ENCODE measurements around the gene KDM5A.
"Not testable (repeated sequence)": the region's sequence is repeated elsewhere in the genome, so short reads cannot be mapped to it uniquely, and the experiment has no call there.

Gene KDM5A

GRCh38 chr12:331287-331686 is 57.8 kb downstream of the KDM5A start:
- Histone ChIP-seq H3K9me3 (ENCODE audit: control insufficient read depth in 1 of 2, low read length in 2 of 2) (no peaks in the 10 kb centered on the region), H3K4me3 (ENCODE audit: low read depth in 1 of 2, low read length in 2 of 2) (no peak overlapping the region), H3K27me3 (ENCODE audit: low read depth, low read length) (no peaks in the 10 kb centered on the region), H3K27ac (ENCODE audit: low read length) (no peak overlapping the region), H3K36me3 (ENCODE audit: control insufficient read depth in 1 of 2, insufficient read depth in 2 of 2, low read length in 2 of 2) (peaks cover 43% of the 10 kb centered on the region in 2 donors), H3K4me1 (ENCODE audit: control insufficient read depth in 1 of 2, insufficient read depth in 2 of 2, low read length in 2 of 2) (no peaks in the 10 kb centered on the region)

DNA sequence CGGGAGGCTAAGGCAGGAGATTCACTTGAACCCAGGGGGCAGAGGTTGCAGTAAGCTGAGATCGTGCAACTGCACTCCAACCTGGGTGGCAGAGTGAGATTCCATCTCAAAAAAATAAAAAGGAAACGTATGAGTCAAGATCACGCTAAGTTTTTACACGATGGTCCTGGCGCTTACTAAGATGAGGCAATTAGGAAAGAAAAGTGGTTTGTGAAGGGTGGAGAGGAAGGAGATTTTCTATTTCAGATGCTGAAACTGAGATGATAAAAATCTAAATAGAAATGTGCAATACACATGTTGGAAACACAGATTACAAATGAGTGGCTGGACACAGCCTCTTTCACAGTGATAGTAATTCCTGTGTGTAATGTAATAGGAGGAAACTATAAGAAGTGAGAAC is 63.2 kb downstream of the KDM5A start:
- Histone ChIP-seq H3K9me3 (ENCODE audit: control insufficient read depth in 1 of 2, low read length in 2 of 2) (no peaks in the 10 kb centered on the region), H3K4me1 (ENCODE audit: control insufficient read depth in 1 of 2, insufficient read depth in 2 of 2, low read length in 2 of 2) (no peaks in the 10 kb centered on the region), H3K36me3 (ENCODE audit: control insufficient read depth in 1 of 2, insufficient read depth in 2 of 2, low read length in 2 of 2) (peaks cover 39 to 67% of the 10 kb centered on the region in 2 donors), H3K27me3 (ENCODE audit: low read depth, low read length) (no peaks in the 10 kb centered on the region), H3K27ac (ENCODE audit: low read length) (no peak overlapping the region), H3K4me3 (ENCODE audit: low read depth in 1 of 2, low read length in 2 of 2) (no peak overlapping the region)

DNA sequence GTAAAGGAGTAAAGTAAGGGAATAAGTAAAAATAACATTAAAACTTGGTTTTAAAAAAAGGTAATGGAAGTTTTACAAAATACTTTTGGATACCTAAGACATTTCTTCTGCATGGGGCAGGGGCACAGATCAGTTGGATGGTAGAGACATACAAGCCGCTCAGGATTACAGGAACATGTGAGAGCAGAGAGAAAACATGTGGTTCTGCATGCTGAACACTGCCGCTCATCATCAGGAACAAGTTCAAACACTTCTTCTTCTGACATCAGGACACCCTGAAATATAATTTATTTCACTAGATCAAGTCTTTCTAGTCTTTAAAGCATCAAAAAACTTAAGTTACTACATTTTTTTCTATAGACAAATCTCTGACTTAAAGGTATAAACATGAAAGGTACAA is 65.6 kb downstream of the KDM5A start:
- H3K36me3 ChIP-seq (ENCODE audit: control insufficient read depth in 1 of 2, insufficient read depth in 2 of 2, low read length in 2 of 2), result peaks cover 51 to 83% of the 10 kb centered on the region in 2 donors
- H3K4me1 ChIP-seq (ENCODE audit: control insufficient read depth in 1 of 2, insufficient read depth in 2 of 2, low read length in 2 of 2), result no peaks in the 10 kb centered on the region
- H3K4me3 ChIP-seq (ENCODE audit: low read depth in 1 of 2, low read length in 2 of 2), result no peak overlapping the region
- H3K27me3 ChIP-seq (ENCODE audit: low read depth, low read length), result no peaks in the 10 kb centered on the region
- no peak overlapping the region for H3K27ac ChIP-seq (ENCODE audit: low read length)
- no peaks in the 10 kb centered on the region for H3K9me3 ChIP-seq (ENCODE audit: control insufficient read depth in 1 of 2, low read length in 2 of 2)

DNA sequence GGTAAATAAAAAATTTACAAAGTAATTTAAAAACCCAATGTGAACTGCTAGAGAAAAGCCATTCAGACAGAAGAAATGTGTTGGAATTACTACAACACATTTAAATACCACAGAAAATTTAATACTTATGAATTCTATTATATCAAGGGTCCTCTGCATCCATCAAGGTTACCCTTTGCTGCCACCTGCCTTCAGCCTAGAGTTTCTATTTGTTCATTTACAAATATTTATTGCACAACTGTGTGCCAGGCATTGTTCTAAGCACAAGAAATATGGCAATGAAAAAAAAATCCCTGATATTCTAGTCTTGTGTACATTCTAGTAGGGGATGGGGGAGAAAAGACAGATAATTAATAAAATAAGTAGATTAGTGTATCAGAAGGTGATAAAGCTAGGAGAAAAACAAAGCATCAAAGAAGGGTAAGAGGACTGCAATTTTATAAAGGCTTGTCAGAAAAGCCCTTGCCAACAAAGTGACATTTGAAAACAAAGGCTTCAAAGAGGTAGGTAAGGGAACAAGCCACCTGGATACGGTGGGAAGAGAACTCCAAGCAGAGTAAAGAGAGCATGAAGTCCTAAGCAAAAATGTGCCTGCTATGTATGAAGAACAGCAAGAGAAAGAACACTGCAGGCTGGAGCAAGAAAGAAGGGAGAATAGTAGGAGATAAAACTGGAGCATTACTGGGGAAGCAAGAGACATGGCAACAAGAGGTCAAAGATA is 67.4 kb downstream of the KDM5A start:
- Histone ChIP-seq H3K4me3 (ENCODE audit: low read depth in 1 of 2, low read length in 2 of 2) (no peak overlapping the region), H3K4me1 (ENCODE audit: control insufficient read depth in 1 of 2, insufficient read depth in 2 of 2, low read length in 2 of 2) (no peaks in the 10 kb centered on the region), H3K9me3 (ENCODE audit: control insufficient read depth in 1 of 2, low read length in 2 of 2) (no peaks in the 10 kb centered on the region), H3K36me3 (ENCODE audit: control insufficient read depth in 1 of 2, insufficient read depth in 2 of 2, low read length in 2 of 2) (peaks cover 63 to 95% of the 10 kb centered on the region in 2 donors), H3K27me3 (ENCODE audit: low read depth, low read length) (no peaks in the 10 kb centered on the region), H3K27ac (ENCODE audit: low read length) (no peak overlapping the region)

DNA sequence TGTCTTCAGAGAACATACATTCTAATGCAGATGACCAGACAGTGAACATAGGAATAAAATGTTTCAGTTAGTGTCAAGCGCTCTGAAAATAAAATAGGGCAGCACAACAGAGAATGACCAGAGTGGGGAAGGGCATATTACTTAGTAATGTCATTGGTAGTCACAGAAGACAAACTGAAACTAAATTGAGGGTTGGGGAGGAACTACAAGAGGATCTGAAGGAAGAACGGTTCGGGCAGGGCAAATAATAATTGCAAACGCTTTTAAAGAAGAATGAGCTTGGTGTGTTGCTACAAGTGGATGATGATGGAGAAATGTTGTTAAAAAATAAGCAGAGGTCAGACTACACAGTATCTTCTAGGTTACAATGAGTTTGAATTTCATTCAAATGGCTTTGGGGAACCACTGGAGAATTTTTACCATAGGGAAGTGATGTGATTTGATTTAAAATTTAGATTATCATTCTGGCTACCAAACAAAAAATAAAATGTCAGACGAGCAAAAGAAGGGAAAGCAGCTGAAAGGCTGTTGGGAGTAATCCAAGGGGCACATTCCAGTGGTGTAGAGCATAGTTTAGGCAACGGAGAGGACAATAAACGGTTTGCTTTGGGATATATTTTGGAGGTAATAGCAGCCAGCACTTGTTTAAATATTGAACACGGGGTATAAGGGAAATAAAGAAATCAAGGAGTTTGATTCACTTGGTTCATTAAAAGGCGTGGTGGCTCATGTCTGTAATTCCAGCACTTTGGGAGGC is 70.2 kb downstream of the KDM5A start:
- H3K36me3 ChIP-seq (ENCODE audit: control insufficient read depth in 1 of 2, insufficient read depth in 2 of 2, low read length in 2 of 2), result peaks cover 68 to 93% of the 10 kb centered on the region in 2 donors
- H3K4me3 ChIP-seq (ENCODE audit: low read depth in 1 of 2, low read length in 2 of 2), result no peak overlapping the region
- H3K4me1 ChIP-seq (ENCODE audit: control insufficient read depth in 1 of 2, insufficient read depth in 2 of 2, low read length in 2 of 2), result no peaks in the 10 kb centered on the region
- no peak overlapping the region for H3K27ac ChIP-seq (ENCODE audit: low read length)
- H3K9me3 ChIP-seq (ENCODE audit: control insufficient read depth in 1 of 2, low read length in 2 of 2), result no peaks in the 10 kb centered on the region
- no peaks in the 10 kb centered on the region for H3K27me3 ChIP-seq (ENCODE audit: low read depth, low read length)

DNA sequence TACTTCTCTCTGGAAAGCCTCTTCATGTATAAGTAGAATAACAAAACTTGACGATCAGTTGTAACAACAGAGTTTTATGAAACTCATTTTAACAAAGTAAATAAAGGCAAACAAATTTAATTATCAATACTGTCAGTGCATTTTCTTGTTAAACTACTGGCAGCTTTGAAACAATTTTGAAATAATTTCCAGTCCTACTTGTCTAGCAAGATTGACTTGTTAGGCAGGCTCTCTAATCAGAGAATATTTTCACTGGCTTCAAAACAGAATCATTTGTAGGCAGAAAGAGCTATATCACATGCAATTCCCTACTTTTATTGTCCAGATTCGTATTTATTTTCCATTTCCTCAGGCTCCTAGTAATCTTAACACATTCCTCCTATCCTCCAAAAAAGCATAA is 80.6 kb downstream of the KDM5A start:
- Histone ChIP-seq H3K4me3 (ENCODE audit: low read depth in 1 of 2, low read length in 2 of 2) (no peak overlapping the region), H3K9me3 (ENCODE audit: control insufficient read depth in 1 of 2, low read length in 2 of 2) (no peaks in the 10 kb centered on the region), H3K27ac (ENCODE audit: low read length) (no peak overlapping the region), H3K4me1 (ENCODE audit: control insufficient read depth in 1 of 2, insufficient read depth in 2 of 2, low read length in 2 of 2) (no peaks in the 10 kb centered on the region), H3K27me3 (ENCODE audit: low read depth, low read length) (no peaks in the 10 kb centered on the region), H3K36me3 (ENCODE audit: control insufficient read depth in 1 of 2, insufficient read depth in 2 of 2, low read length in 2 of 2) (peaks cover 46 to 87% of the 10 kb centered on the region in 2 donors)

- Histone ChIP-seq H3K9me3 (ENCODE audit: control insufficient read depth in 1 of 2, low read length in 2 of 2) (no peaks in the 10 kb centered on the region), H3K36me3 (ENCODE audit: control insufficient read depth in 1 of 2, insufficient read depth in 2 of 2, low read length in 2 of 2) (peaks cover 41 to 91% of the 10 kb centered on the region in 2 donors), H3K4me1 (ENCODE audit: control insufficient read depth in 1 of 2, insufficient read depth in 2 of 2, low read length in 2 of 2) (no peaks in the 10 kb centered on the region), H3K27me3 (ENCODE audit: low read depth, low read length) (no peaks in the 10 kb centered on the region), H3K4me3 (ENCODE audit: low read depth in 1 of 2, low read length in 2 of 2) (no peak overlapping the region), H3K27ac (ENCODE audit: low read length) (no peak overlapping the region)
Measured at GRCh38 chr12:307406-307805, 81.7 kb downstream of the KDM5A start.

DNA sequence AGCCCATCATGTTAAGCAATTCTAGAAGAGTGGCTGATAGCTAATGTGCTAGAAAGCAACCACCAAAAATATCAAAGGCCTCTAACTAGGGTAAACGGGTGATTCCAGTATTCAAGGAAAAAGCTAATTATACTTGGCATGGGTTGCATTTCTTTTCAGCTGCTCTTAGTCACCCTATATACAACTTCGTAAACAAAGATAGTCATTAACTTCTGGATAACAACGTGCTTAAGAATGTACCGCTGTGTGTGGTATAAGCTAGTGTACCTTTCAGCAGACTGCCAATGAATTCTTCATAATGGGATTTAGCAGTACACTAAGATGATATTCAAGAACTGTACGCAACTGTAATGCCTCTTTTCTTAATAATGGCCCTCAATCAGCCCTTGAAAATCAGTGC is 84.3 kb downstream of the KDM5A start:
- no peak overlapping the region for H3K27ac ChIP-seq (ENCODE audit: low read length)
- peaks cover 28 to 67% of the 10 kb centered on the region in 2 donors for H3K36me3 ChIP-seq (ENCODE audit: control insufficient read depth in 1 of 2, insufficient read depth in 2 of 2, low read length in 2 of 2)
- H3K4me1 ChIP-seq (ENCODE audit: control insufficient read depth in 1 of 2, insufficient read depth in 2 of 2, low read length in 2 of 2), result no peaks in the 10 kb centered on the region
- no peak overlapping the region for H3K4me3 ChIP-seq (ENCODE audit: low read depth in 1 of 2, low read length in 2 of 2)
- no peaks in the 10 kb centered on the region for H3K27me3 ChIP-seq (ENCODE audit: low read depth, low read length)
- H3K9me3 ChIP-seq (ENCODE audit: control insufficient read depth in 1 of 2, low read length in 2 of 2), result no peaks in the 10 kb centered on the region

GRCh38 chr12:302766-303165 is 86.4 kb downstream of the KDM5A start:
- peaks cover 23 to 55% of the 10 kb centered on the region in 2 donors for H3K36me3 ChIP-seq (ENCODE audit: control insufficient read depth in 1 of 2, insufficient read depth in 2 of 2, low read length in 2 of 2)

DNA sequence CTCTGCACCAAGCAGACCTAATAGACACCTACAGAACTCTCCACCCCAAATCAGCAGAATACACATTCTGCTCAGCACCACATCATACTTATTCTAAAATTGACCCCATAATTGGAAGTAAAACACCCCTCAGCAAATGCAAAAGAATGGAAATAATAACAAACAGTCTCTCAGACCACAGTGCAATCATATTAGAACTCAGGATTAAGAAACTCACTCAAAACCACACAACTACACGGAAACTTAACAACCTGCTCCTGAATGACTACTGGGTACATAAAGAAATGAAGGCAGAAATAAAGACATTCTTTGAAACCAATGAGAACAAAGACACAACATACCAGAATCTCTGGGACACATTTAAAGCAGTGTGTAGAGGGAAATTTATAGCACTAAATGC is 89.0 kb downstream of the KDM5A start:
- not testable (repeated sequence) for H3K9me3 ChIP-seq (ENCODE audit: control insufficient read depth in 1 of 2, low read length in 2 of 2); H3K4me3 ChIP-seq (ENCODE audit: low read depth in 1 of 2, low read length in 2 of 2); H3K4me1 ChIP-seq (ENCODE audit: control insufficient read depth in 1 of 2, insufficient read depth in 2 of 2, low read length in 2 of 2); H3K27me3 ChIP-seq (ENCODE audit: low read depth, low read length); H3K27ac ChIP-seq (ENCODE audit: low read length)
- peaks cover 31 to 50% of the 10 kb centered on the region in 2 donors for H3K36me3 ChIP-seq (ENCODE audit: control insufficient read depth in 1 of 2, insufficient read depth in 2 of 2, low read length in 2 of 2)

More at GRCh38 chr12:302766-303165, 86.4 kb downstream of the KDM5A start:
- H3K27me3 ChIP-seq (ENCODE audit: low read depth, low read length); H3K4me3 ChIP-seq (ENCODE audit: low read depth in 1 of 2, low read length in 2 of 2); H3K27ac ChIP-seq (ENCODE audit: low read length); H3K9me3 ChIP-seq (ENCODE audit: control insufficient read depth in 1 of 2, low read length in 2 of 2); H3K4me1 ChIP-seq (ENCODE audit: control insufficient read depth in 1 of 2, insufficient read depth in 2 of 2, low read length in 2 of 2): not testable (repeated sequence)

- peaks cover 33 to 55% of the 10 kb centered on the region in 2 donors for H3K36me3 ChIP-seq (ENCODE audit: control insufficient read depth in 1 of 2, insufficient read depth in 2 of 2, low read length in 2 of 2)
- not testable (repeated sequence) for H3K27ac ChIP-seq (ENCODE audit: low read length); H3K4me1 ChIP-seq (ENCODE audit: control insufficient read depth in 1 of 2, insufficient read depth in 2 of 2, low read length in 2 of 2)
Measured at GRCh38 chr12:299511-299910, 89.6 kb downstream of the KDM5A start.

More at GRCh38 chr12:299511-299910, 89.6 kb downstream of the KDM5A start:
- not testable (repeated sequence) for H3K4me3 ChIP-seq (ENCODE audit: low read depth in 1 of 2, low read length in 2 of 2); H3K9me3 ChIP-seq (ENCODE audit: control insufficient read depth in 1 of 2, low read length in 2 of 2); H3K27me3 ChIP-seq (ENCODE audit: low read depth, low read length)

Data from muscle layer of duodenum (tissue), 2 donors.